GM21367 (cell line): ENCODE data around the gene APOL1.
"Not testable (repeated sequence)": the region's sequence is repeated elsewhere in the genome, so short reads cannot be mapped to it uniquely, and the experiment has no call there.

Experiments
- ATAC-seq: cut with Tn5 transposase; IDR thresholded peaks from one replicate; pipeline ENCODE4 v1.9.1; 2021; ENCODE audit not compliant: unreplicated experiment

Gene APOL1

GRCh38 chr22:36225333-36225922 lies 27.5 kb upstream of the APOL1 start:
- ATAC-seq, result no peak

GRCh38 chr22:36226189-36226588 lies 26.7 kb upstream of the APOL1 start:
- no peak for ATAC-seq

GRCh38 chr22:36227396-36227795 lies 25.5 kb upstream of the APOL1 start:
- ATAC-seq, result no peak

DNA sequence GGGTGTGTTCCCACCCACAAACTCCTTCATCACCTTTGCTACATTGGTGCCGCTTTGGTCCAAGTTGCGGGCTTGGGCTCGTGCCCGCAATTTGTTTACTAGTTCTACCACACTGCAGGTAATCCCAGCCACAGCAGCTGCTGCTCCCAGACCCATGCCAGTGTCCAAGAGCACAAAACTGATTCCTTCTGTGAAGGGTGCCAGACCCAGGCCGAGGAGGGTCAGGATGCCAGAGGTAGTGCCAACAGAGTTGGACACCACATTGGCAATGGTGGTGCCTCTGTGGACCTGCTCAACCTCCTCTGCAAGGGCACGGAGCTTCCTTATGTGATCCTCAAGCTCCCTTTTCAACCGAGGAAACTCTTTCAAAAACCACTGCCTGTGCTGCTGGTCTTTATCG lies 25.1 kb upstream of the APOL1 start:
- ATAC-seq, result no peak

GRCh38 chr22:36228369-36228768 lies 24.6 kb upstream of the APOL1 start:
- ATAC-seq, result not testable (repeated sequence)

GRCh38 chr22:36228944-36229343 lies 24.0 kb upstream of the APOL1 start:
- no peak for ATAC-seq

- ATAC-seq, result not testable (repeated sequence)
Observed at GRCh38 chr22:36229649-36230048, 23.3 kb upstream of the APOL1 start.

GRCh38 chr22:36231051-36231450 lies 21.9 kb upstream of the APOL1 start:
- ATAC-seq, result not testable (repeated sequence)

- no peak for ATAC-seq
Observed at GRCh38 chr22:36232715-36233401, 20.1 kb upstream of the APOL1 start.

- ATAC-seq, result no peak
Observed at GRCh38 chr22:36233796-36234195, 19.1 kb upstream of the APOL1 start.

GRCh38 chr22:36234213-36234612 lies 18.7 kb upstream of the APOL1 start:
- no peak for ATAC-seq

DNA sequence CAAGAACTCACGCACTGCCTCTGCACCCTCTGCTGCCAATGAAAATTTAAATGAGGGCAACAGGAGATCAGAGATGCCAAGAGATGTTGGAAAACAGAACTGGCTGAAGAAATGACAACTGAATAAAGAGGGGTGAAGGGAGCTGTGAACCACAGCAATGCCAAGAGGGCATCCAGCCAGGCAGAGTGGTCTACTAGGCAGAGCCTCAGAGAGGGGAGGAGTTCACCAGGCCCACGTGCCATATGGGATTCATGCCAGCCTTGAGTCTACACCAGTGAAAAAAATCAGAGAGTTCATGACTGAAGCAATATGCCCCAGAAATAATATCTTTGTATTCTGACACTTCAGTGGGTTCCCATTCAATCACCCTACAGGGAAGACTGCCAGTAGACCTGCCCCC lies 18.0 kb upstream of the APOL1 start:
- ATAC-seq, result no peak

DNA sequence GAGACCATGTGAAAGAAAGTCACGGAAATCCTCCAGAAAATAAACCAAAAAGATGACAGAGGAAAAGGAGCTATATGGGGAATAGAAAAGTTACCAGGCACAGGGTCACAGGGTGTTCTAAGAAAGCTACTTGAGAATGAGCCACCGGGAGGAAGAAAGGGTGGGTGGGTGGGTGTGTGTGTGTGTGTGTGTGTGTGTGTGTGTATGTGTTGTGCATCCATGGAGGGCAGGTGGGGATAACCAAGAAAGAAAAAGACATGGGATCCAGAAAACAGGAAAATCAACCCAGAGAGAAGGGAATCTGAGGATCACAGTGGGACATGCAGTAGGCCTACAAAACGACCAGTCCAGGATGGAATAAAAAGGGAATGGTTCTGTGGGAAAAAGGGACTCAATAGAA lies 17.3 kb upstream of the APOL1 start:
- ATAC-seq, result no peak

DNA sequence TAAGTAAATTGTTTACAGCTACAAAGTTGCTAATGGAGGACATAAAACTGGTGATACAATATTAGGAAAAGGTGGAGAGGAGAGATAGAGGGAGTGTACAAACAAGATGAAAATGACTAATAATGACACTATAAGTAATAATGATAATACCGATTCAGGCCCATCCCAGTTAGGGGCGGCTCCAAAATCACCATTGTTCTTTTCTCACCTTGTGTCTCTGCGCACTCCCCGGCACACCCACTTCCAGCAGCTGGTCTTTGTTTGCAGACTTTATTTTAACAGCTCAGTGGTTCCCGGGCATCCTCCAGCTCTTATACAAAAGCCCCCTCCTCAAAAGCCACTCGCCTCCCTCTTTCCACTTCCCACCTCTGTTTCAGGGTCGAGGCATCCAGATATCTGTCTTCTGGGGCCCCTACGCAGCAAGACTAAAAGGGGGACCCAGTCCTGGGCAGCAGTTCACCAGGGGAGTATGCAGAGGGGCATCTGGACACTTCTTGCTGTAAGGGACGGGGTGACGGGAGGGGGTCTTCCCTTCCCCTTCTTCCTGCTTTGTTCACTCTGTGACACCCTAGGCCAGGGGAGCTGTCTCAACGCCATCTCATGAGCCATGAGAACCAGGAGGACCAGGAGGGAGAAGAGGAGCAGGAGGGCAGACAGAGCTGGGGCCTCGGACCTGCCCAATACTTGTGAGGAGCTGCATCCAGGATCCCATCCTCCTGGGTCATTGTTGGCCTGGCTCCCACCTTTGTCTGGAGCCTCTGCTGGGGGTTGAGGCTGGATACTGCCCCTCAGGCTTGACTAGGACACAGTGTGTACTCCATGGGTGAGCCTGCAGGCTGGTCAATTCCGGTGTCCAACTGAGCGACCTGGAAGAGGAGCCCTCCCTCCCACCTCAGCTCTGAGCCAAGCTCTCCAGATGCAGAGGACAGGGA lies 16.3 kb upstream of the APOL1 start:
- ATAC-seq, result no peak

GRCh38 chr22:36237462-36238372 lies 15.2 kb upstream of the APOL1 start:
- no peak for ATAC-seq

DNA sequence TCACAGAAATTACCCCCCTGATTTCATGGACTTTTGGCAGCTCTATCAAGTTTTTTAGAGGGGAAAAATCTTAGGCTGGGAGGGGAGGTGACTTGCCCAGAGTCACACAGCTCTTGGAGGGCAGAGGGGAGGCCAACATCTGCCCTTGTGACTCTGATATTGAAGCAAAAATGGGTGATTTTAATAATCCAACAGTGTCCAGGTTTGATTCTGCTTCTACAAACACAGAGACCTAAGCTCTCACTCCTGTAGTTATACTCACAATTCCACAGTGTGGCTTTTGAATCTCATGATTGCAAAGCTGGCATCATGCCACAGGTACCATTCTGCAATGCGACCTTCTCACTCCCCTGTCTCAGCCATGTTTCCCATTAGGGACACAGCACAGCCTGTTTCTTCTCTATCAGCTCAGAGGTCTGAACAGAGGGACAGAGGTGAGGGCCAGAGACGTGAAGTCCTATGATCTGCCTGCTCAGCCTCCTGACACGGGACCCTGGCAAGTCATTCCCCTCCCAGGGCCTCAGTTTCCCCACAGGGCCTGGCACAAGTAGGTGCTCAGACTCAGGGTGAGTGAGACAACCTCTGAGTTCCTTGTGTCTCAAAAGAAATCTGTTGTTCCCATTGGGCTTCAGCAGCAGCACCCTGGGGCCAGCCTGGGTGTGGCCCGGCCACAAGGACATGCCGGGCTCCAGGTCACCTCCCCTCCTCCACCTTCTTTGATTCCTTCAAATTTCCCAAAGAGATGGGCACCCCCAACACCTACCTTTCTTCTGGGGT lies 14.4 kb upstream of the APOL1 start:
- no peak for ATAC-seq

DNA sequence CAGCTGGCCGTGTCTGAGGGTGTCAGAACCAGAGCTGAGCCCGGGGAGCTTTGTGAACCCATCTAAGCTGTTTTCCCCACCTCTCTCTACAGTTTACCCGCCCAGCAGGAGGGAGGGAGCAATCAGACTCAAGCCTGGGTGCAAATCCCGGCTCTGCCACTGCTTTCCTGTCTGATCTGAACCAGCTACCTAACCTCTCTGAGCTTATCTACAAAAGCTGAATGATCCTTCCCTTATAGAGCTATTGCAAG lies 13.9 kb upstream of the APOL1 start:
- no peak for ATAC-seq

GRCh38 chr22:36239401-36240171 lies 13.3 kb upstream of the APOL1 start, which contains the start of gene APOL2:
TSS of gene APOL2 (minus strand) at chr22:36239527. CDS start at chr22:36233162, 6,365 bp downstream.
- peak; percentile 82 for ATAC-seq

- no peak for ATAC-seq
Observed at GRCh38 chr22:36243986-36244385, 8.9 kb upstream of the APOL1 start.
